ENCODE data around the gene ADARB2.

Gene ADARB2

DNA sequence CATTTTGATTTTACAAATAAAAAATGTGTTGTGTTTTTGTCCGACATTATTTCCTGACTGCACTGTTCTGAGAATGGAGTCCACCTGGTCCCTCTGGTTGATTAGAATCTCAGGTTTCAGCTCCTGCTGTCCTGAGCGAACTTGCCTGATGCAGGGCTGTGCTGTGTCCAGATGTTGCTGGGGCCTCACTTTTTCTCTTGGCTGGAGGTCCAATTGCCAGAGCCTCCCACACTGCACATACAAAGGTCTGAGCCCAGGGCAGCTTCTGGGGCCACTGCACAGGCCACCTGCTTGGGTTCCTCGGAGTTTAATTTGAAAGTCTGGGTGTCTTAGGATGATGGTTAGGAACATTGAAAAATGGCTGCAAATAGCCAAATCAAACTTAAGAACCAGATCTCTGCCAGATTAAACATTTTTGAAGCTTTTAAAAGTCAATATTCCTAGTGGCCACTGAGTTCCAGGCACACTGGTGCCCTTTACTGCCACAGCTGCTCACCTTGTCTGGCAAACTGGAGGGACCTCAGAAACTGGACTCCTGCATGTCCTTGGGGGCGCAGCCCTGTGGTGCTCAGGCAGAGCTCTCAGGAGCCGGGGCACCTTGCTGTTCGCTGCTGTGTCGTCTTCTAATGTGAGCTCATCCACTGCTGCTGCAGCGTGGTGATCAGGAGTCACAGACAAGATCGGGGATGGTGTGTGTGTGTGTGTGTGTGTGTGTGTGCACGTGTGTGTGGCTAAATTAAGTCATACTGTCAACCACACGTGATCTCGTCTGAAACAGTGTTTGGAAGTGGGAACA, 606.1 kb downstream of the ADARB2 start:
- DNase-seq = no peak

DNA sequence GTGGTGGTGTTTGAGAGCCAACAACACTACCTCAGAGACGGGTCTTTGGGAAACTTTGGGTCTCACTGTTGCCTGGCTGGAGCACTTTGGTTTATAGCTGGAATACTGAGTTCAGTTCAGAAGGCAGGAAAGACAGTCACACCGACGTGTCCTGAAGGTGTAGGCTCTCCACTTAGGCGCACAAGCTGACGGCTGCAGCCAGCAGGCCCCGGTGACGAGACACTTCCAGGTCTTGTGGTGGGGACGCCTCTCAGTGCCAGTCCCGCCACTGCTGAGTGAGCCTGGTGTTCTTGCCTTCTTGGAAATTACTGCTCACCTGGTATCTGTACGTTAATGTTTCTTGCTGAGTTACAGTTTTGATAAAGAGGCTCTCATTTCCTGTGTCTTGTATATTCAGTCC, 607.1 kb downstream of the ADARB2 start:
- no peak for DNase-seq

DNA sequence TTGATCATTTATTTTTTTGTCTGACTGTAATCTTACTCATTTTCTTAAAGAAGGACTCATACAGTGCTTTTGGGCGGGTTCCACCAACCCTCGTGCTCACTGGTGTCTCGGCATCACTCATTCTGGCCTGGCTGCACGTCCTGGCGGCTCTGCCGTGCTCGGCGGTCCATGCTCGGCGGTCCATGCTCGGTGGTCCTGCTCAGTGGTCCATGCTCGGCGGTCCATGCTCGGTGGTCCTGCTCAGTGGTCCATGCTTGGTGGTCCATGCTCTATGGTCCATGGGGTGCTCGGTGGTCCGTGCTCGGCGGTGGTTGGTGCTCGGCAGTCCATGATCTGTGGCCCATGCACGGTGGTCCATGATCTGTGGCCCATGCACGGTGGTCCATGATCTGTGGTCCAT, 608.7 kb downstream of the ADARB2 start:
- DNase-seq = no peak

DNA sequence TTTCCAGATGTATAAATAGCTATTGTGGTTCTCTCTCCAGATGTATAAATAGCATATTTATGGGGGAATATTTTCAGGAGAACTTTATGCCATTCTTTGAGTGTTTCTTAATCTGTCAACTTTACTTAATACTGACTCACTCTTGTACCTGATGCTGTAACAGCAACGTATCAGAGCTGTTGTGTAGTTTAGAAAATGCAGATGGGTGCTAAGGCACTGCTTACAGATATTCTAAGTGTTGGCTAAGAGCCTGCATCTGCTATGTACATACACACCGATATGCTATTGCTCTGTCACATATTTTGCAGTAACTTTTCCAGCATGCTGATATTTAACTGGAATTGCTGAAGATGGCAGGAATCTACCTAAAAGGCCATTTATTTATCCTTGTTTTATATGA, 609.2 kb downstream of the ADARB2 start:
- no peak for DNase-seq

DNA sequence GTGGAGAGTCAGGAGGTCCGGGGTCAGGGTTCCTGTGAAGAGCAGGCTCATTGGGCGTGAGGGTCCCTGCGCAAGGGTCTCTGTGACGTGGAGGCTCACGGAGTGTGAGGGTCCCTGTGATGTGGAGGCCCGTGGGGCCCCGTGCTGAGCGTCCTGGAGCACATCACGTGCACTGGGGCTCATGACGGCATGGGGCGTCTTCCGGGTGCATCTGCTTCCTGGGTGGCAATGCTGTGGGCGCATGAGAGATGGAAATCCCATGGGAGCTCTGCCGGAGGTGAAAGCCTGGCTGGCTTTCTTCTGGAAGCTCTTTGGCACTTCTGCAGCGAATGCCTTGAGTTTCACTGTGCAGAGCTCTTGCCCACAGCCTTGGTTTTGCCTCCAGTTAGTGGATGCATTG, 609.7 kb downstream of the ADARB2 start:
- DNase-seq = no peak
